ENCODE results near the gene CNNM2.
A peak's percentile ranks its signal among the peaks of the same experiment; 100 is the strongest.

The CNNM2 gene

GRCh38 chr10:102917962-102918816 is at the start of gene CNNM2:
CNNM2 (plus strand) TSS chr10:102918294; CDS start chr10:102918481, 187 bp downstream.
- peak; percentile 99 for DNase-seq (ENCODE audit: low read depth)

GRCh38 chr10:102868911-102869257 is 49.2 kb upstream of the CNNM2 start:
- no peak for DNase-seq (ENCODE audit: low read depth)

- DNase-seq (ENCODE audit: low read depth) = no peak
These were observed 48.6 kb upstream of the CNNM2 start, which contains the start of gene AS3MT for GRCh38 chr10:102869258-102870198. AS3MT (plus strand) TSS chr10:102869470; CDS start chr10:102869593, 123 bp downstream.

GRCh38 chr10:102870221-102870620 is 47.9 kb upstream of the CNNM2 start:
- DNase-seq (ENCODE audit: low read depth) = no peak

- no peak for DNase-seq (ENCODE audit: low read depth)
These were observed 45.9 kb upstream of the CNNM2 start for GRCh38 chr10:102872163-102872562.

- no peak for DNase-seq (ENCODE audit: low read depth)
These were observed 41.3 kb upstream of the CNNM2 start for GRCh38 chr10:102876747-102877153.

GRCh38 chr10:102878629-102879028 is 39.5 kb upstream of the CNNM2 start:
- no peak for DNase-seq (ENCODE audit: low read depth)

- DNase-seq (ENCODE audit: low read depth) = no peak
These were observed 37.8 kb upstream of the CNNM2 start for GRCh38 chr10:102880256-102880655.

- no peak for DNase-seq (ENCODE audit: low read depth)
These were observed 30.0 kb upstream of the CNNM2 start for GRCh38 chr10:102888048-102888447.

GRCh38 chr10:102894466-102895213 is 23.5 kb upstream of the CNNM2 start:
- no peak for DNase-seq (ENCODE audit: low read depth)

GRCh38 chr10:102900006-102900405 is 18.1 kb upstream of the CNNM2 start:
- DNase-seq (ENCODE audit: low read depth) = no peak

- no peak for DNase-seq (ENCODE audit: low read depth)
These were observed 13.7 kb upstream of the CNNM2 start for GRCh38 chr10:102904346-102904745.

- DNase-seq (ENCODE audit: low read depth) = no peak
These were observed 11.6 kb upstream of the CNNM2 start for GRCh38 chr10:102906507-102906906.

- DNase-seq (ENCODE audit: low read depth) = no peak
These were observed 3.3 kb upstream of the CNNM2 start for GRCh38 chr10:102914781-102915180.

GRCh38 chr10:102916173-102916572 is 1.9 kb upstream of the CNNM2 start:
- DNase-seq (ENCODE audit: low read depth) = no peak

- peak; percentile 74 for DNase-seq (ENCODE audit: low read depth)
These were observed 656 bp upstream of the CNNM2 start for GRCh38 chr10:102917314-102917961.

GRCh38 chr10:102918817-102919245 is 737 bp downstream of the CNNM2 start:
- DNase-seq (ENCODE audit: low read depth) = no peak

GRCh38 chr10:102919246-102919959 is 1.3 kb downstream of the CNNM2 start:
- no peak for DNase-seq (ENCODE audit: low read depth)

- no peak for DNase-seq (ENCODE audit: low read depth)
These were observed 2.1 kb downstream of the CNNM2 start for GRCh38 chr10:102919992-102920739.

GRCh38 chr10:102923601-102924000 is 5.5 kb downstream of the CNNM2 start:
- DNase-seq (ENCODE audit: low read depth) = no peak

All from stimulated activated CD8-positive, alpha-beta memory T cell treated with anti-CD3 and anti-CD28 coated beads, Interleukin-12 subunit alpha, Interleukin-12 subunit beta, amount 100 ng/mL, for 1 hour (primary cell).